Activated naive CD4-positive, alpha-beta T cell (primary cell): ENCODE measurements around the gene PRDX3.
A peak's percentile ranks its signal among the peaks of the same experiment; 100 is the strongest.
"Not testable (repeated sequence)": the region's sequence is repeated elsewhere in the genome, so short reads cannot be mapped to it uniquely, and the experiment has no call there.

ENCODE experiments used
- DNase-seq, 4 experiments: peaks; one replicate each; lab custom pipeline; 2025; lab: John Stamatoyannopoulos, UW

PRDX3 gene

DNA sequence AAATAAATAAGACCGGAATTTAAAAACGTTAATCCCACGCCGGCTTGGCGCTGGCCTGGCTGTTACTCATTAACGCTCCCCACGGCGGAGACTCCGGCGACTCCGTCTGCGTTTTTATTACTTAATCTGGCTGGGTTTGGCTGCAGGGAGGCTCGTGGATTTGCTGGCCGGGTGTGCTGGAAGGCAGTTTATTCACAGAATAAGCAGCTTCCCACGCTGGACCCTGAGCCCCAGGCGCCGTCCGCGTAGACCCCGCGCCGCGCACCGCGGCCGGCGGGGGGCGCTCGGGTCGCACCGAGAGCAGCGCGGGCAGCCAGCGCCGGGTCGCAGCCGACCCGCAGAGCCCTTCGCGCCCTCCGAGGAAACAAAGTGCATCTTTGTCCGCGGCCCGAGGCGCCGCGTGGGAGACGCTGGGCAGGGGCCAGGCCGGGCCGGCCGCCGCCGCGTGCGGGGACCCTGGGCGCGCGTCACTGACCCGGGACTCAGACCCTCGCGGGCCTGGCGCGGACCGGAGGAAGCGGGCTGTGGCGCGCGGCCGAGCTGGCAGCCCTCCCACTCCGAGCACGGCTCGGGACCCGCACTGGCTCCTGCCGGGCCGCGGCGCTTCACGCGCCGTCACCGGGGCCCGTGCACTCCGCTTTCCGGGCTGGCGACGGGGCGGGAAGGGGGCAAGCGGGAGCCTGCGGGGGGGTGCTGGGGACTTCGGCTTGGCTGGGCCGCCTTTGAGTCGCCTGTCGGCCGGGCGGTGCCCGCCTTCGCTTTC lies 28.2 kb upstream of the PRDX3 start:
- peak; percentile 32 to 65 (median 46) for DNase-seq

DNA sequence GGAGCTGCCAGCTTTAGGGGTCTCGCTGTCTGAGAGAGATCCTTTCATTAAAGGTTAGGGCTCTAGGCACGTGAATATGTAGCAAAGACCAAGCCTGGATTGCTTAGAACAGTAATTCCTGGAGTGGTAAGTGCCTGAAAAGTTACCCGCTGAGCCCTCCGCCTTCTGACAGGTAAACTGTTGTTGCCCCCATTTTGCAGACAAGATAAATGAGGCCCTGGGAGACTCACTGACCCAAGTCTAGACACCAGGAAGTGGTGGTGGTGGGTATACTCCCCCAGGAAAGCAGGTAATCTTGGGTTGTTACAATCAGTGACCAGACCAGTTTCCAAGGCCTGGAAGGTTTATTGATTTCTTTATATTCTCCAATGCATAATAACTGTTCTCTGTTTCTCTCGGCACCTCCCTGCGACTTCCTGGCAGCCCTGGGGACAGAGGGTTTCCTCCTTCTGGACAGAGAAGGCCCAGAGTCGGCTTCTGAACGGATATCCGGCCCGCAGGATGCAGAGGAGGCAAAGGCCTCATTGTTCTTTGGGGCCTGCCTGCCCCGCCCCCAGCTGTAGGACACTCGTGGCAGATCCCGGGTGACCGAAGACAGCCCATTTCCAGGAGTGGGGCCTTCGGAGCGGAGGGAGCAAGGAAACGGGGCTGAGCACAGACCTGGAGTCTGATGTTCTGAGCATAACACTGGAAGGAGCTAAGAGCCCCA lies 27.4 kb upstream of the PRDX3 start:
- DNase-seq = peak in 1 of 4 experiments; percentile 19

DNA sequence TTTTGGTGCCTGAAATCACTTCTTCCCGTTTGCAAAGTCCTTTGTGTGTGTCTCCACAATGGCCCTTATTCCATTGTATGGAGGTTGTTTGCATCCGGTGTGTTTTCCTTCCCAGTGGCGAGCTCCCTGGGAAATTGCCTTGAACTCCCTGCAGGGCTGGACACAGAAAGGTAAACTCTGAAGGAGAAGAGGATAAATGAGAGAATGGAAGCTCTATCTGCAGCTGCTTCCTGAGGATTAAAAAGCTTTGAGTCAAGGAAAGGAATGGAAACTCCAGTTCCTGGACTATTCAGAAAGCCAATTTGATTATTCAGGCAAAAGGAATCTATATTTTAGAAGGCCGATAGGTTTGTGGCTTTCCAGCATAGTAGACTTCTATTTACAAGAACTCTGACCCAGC lies 24.4 kb upstream of the PRDX3 start:
- DNase-seq = no peak

DNA sequence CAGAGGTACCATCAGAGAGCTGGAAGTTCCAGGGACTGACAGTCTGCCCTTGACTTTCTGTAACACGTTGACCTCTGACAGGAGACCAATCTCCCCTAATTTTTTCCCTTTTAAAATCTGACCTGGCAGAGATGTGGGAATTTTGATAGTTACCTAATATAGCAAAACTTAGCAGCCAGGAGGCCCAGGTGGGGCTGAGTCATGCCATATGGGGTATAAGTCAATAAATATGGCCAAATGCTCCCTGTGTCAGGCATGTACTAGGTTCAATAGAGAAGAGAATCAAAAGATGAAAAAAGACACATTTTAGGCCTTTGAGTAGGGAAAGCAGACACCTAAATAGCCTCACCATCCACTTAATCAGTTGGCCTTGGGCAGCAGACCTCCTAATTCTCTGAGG lies 22.6 kb upstream of the PRDX3 start:
- no peak for DNase-seq

DNA sequence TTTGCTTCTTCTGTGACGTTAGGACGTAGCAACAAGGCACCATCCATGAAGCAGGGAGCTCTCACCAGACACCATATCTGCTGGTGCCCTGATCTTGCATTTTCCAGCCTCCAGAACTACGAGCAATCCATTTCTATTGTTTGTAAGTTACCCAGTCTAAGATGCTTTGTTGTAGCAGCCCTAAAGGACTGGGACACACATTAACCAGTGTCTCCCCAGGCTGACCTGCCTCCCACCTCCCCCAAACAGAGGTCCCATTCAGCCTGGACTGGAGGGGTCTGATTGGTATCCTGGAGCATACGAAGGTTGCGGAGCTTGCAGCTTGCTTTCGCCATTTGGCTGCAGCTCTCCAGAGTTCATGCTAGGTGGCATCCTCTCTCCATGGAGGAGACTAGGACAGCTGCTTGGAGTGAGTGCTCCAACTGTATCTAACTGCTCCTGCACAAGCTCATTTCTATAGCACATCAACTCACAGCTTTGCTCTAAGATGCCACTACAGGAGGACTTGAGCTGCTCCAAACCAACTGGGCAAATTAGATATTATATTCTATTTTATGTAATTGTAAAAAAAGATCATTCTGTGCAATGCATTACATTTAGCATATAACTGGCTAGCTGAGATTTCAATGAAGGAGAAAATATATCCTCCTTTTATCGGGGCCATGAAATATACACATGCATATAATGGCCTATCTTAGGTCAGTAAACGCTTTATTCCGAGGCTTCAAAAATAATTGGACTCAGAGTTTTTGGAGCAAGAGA lies 20.8 kb upstream of the PRDX3 start:
- DNase-seq = no peak

DNA sequence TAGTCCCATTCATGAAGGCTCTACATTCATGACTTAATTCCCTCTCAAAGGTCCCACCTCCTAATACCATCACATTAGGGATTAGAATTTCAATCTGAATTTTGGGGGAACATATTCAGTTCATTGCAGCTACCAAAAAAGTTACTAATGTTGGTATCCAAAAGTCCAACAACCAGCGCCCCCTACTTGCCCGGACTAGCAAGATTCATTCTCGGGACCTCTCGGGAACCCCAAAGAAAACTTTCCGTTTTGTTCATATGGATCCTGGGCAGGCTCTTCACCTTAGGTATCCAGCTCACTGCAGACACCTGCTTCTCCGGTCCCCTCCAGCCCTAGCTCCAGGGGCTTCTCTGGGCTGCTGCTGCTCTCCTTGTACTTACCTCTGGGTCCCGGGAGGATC lies 19.8 kb upstream of the PRDX3 start:
- peak in 1 of 4 experiments; percentile 18 for DNase-seq

DNA sequence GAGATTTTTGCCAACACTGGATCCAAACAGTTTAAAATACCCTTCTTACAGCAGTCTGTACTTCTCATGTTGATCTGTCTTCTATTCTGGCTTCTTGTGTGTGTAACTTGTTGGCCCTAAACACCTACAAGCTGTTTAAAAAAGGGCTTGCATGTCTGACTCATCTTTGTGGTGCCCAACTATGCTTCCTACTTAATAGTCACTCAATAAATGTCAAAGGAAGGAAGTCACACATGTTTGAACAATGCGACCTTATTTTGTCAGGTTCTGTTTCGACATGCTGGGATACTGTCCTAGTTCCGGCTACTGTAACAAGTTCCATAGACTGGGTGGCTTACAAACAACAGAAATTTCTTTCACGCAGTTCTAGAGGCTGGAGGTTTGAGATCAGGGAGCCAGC lies 19.3 kb upstream of the PRDX3 start:
- DNase-seq = no peak

DNA sequence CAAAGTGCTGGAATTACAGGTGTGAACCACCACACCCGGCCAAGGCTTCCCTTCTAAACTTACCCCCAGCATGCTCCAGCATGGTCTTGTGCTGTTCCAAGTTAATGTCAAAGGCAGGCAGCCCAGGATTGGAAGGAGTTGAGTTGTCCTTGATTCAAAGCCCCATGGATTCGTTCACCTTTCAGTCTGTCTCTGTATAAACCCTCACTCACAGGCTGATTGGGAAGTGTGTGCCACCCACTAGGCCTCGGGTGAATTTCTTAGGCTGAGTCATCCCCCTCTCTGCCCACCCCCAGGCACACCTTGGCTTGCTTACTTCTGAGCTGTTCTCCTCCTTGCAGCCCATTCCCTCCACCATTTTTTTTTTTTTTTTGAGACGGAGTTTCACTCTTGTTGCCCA lies 13.3 kb upstream of the PRDX3 start:
- DNase-seq = no peak

DNA sequence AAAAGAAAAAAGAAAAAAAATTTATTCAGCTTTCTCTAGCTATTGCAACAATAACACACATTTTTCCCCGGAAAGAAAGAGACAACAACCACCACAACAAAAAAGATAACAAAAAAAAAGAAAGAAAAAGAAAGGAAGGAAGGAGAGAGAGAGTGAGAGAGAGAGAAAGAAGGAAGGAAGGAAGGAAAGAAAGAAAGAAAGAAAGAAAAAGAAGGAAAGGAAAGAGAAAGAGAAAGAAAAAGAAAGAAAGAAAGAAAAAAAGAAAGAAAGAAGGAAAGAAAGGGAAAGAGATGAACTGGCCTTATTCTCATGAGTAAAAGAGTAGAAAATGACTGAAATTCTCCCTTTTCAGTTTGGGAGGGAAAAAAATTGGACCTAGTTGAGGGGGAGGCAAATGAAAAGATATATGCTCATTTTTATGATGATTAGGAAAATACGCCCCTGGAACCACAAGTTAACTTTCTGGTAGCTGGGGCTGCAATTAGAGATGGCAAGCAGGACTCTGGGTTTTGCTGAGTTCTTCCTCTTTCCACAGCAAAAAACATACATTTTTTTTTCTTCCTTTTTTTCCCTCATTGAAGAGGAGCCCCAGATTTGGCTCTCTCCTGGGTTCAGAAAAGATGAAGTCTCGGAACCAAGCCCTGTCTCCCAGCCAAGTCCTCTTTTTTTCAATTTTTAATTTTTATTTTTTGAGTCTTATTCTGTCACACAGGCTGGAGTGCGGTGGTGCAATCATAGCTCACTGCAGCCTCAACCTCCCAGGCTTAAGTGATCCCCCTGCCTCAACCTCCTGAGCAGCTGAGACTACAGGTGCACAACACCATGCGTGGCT lies 12.6 kb upstream of the PRDX3 start:
- DNase-seq = no peak

DNA sequence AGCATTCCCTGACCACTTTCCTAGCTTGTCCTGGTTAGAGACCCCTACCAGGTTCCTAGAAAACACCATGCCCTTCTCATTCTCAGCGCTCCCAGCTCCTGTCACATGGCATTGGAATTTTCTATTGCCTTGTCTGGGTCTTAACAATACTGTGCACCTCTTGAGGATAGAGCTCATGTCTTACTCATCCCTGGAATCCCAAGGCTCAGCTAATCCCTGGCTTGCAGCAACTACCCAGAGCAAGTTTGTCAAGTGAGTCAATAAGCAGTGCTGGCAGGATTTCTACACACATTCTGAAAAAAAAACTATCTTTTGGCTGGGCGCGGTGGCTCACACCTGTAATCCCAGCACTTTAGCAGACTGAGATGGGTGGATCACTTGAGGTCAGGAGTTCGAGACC lies 11.7 kb upstream of the PRDX3 start:
- DNase-seq = no peak

DNA sequence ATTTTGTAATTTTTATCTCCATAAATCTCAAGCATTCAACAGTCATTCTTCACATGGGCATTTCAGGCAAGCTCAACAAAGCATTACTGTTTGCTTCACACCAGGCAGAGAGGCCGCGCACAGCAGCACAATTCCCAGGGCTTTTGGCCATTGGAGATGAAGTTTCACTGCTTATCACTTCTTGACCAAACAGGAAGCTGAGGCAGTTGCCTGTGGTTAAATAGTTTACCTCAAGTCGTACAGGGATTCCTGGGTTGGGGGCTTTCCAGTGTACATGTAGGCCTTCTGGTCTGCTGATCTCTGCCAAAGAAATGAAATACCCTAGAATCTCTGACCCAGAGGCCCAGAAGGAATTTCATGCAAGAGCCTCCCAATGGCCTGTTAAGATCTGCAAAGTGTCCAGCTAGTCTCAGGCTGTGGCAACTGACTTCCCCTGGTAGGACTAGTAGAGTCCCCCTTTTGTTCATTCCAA lies 11.2 kb upstream of the PRDX3 start:
- DNase-seq = no peak

DNA sequence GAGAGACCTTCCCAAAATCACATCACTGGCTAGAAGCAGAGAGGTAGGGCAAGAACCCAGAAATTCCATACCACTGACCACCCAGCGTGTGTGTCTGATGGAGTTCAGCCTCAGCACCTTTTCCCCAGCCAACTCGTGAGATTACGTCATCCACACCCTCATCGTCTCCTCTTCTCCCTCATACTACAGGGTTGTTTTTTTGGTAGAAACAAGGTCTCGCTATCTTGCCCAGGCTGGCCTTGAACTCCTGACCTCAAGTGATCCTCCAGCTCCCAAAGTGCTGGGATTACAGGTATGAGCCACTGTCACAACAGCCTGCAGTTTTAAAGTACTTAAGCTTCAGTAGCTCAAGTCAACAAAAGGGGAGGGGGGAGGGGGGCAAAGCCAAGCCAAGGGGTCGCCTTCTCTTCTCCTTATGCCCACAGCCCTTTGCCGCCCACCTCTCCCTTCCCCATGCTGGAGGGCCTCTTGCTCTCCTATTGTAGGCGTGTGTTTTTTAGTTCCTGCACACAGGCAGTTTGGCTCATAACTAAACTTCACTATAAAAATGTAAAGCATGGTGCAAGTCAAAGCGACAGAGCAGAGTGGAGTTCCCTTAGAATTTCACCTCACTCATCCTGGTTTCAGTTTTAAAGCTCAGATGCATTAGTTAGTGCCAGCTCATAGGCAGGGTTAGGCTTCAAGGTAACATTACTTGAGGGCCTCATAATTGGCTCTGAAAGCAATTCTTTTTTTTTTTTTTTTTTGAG lies 5.2 kb upstream of the PRDX3 start:
- no peak for DNase-seq

DNA sequence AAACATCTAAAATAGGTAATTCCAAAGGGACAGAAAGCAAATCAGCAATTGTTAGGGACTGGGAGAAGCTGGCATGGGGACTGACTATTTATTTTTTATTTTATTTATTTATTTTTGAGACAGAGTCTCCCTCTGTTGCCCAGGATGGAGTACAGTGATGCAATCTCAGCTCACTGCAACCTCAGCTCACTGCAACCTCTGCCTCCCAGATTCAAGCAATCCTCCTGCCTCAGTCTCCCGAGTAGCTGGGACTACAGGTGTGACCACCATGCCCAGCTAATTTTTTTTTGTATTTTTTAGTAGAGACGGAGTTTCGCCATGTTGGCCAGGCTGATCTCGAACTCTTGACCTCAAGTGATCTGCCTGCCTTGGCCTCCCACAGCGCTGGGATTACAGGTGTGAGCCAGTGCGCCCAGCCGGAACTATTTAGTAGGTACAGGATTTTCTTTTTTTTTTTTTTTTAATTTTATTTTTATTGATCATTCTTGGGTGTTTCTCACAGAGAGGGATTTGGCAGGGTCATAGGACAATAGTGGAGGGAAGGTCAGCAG lies 2.3 kb upstream of the PRDX3 start:
- not testable (repeated sequence) for DNase-seq

DNA sequence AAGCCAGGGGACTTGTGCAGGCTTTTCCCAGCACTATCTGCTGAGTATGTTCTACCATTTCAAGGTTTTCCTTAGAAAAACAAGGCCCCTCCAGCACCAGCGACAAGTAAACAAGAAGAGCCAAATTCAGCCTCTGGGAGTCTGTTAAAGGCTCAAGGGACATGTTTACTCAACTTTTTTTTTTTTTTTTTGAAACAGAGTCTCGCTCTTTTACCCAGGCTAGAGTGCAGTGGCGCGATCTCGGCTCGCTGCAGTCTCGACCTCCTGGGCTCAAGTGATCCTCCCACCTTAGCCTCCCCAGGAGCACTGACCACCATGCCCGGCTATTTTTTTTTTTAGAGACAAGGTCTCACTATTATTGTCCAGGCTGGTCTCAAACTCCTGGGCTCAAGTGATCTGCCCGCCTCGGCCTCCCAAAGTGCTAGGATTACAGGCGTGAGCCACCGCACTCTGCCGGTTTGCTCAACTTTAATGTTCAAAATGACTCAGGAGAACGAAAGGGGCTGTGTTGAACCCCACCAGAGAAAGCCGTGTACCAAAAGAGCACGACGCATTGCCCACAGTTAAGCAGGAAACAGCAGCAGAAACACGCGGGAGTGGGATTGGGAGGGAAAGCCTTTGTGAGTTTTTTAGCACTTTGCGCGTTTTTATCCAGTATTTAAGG lies 772 bp downstream of the PRDX3 start:
- no peak for DNase-seq

DNA sequence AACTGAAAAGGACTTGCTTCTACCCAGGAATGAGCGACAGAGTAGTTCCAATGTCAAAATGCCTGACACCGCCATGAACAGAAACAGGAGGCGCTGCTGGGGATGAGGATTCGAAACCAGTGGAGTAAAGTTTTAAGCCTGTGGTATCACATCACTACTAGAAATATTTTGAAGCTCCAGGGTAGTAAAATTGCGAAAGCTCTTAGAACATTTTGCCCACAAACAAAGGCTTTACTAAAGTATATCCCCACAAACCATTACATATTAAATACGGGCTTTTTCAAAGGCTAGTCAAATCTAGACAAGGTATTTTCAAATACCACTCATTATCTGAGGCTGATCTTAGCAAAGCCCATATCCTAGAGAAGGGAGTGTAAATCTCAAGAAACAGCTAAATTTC lies 2.4 kb downstream of the PRDX3 start:
- no peak for DNase-seq

DNA sequence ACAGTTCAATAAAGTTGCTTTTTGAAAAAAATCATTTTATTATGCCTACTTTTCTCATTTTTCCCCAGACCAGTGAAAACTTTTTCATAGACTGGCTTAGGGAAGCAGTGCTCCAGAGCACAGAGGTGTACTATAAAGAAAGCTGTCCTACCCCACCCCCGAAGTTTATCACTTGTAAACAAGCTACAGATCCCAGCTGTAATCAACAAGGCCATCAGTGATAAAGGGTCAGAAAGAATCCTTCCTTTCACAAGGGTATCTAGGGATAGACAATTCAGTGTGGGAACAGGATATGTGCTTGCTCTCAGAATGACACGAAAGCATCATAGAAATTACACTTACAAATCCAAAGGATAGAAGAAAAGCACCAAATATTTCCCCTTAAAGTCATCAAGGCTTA lies 4.5 kb downstream of the PRDX3 start:
- DNase-seq = no peak

DNA sequence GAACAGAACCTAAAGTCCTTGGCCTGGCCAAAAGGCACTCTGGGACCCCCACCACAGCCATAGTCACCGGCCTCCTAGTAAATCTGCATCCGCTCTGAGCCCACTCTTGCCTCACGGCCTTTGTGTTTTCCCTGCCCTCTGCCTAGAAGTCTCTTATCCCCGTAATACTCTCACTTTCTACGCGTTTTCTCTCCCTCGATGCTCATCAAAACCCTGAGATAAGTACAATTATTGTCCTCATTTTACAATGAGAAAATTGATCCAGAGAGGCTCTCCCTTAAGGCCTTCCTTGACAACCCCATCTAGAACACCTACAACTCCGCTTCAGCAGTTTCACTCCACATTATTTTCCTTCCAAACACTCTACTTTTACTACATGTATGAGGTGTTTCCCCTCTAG lies 11.6 kb downstream of the PRDX3 start:
- no peak for DNase-seq

DNA sequence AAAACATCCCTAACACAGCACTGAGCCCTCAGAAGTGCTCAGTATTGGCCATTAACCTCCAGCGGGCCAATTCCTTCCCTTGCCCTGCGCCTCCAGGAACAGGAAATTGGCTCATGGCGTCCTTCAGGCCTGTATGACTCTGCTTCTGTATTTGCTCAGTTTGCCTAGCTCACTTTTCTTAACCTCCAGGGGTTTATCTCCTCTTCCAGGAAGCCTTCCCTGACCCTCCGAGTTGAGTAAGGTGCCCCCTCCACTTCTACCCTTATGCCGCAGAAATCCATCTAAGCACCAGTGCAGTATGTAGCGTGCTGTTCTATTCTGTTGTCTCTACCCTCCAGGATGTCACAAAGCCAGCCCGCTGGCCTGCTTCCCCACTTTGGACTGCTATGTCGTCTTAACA lies 12.0 kb downstream of the PRDX3 start:
- no peak for DNase-seq

DNA sequence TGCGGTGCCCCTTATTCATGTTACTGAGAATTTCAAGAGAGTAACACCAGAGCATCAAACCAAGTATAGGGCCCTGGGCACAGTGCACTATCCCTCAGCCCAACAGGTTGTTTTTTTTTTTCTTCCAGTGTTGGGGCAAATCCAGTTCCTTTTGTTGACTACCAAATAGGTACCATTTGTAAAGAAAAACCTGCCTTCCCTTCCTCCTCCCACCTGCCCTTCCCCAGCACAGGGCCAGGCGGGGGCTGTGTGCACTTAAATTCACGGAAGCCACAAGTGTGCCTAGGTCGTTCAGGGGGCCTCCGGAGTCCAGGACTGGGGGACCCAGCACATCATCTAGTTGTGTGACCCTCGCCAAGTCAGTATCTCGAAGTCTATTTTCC lies 12.5 kb downstream of the PRDX3 start:
- no peak for DNase-seq
